ENCODE data around the gene DGKI.

GRCh38 chr7:137655804-137656203 is 191.0 kb downstream of the DGKI start:
- TF ChIP-seq CTCF (IDR thresholded peaks at IDR 0.05) (no peak), EZH2 (IDR thresholded peaks at IDR 0.05) (no peak), EZH2phosphoT487 (IDR thresholded peaks at IDR 0.05) (no peak)

Data from neural progenitor cell (in vitro differentiated cells).